Activated CD8-positive, alpha-beta T cell treated with anti-CD3 and anti-CD28 coated beads, Interleukin-2, amount 10 ng/mL, durations not matched to agents 7 days and 5 days (primary cell): ENCODE results near the gene TIPRL. TPM values are rescaled to one million over a fixed set of nuclear protein-coding genes. Genes with fewer than 3 reads are reported as not detected.

Experiments
- ATAC-seq: fragments of 150-1000 bp; cut with Tn5 transposase; one replicate; pipeline ENCODE4 v1.10.0; 2021; ENCODE audit warnings: moderate library complexity
- CTCF ChIA-PET: fragments of 350-600 bp; sonication (Branson Sonifier 250); formaldehyde crosslinking; loops from one replicate; lab custom pipeline; 2021; ENCODE audit warnings: antibody characterized with exemption; lab: Charles Lee
- POLR2A ChIA-PET: fragments of 350-600 bp; sonication (Branson Sonifier 250); formaldehyde crosslinking; loops from one replicate; lab custom pipeline; 2021; ENCODE audit warnings: antibody characterized with exemption; lab: Charles Lee
- DNase-seq: peaks from one replicate; pipeline ENCODE4 v3.0.0-alpha.2; 2020
- H3K27ac Mint-ChIP-seq: one replicate; pipeline ENCODE4 v1.8.0; 2021; ENCODE audit warnings: mild to moderate bottlenecking, mixed read lengths
- H3K27me3 Mint-ChIP-seq: one replicate; pipeline ENCODE4 v1.8.0; 2021; ENCODE audit warnings: low read depth, mixed read lengths
- H3K36me3 Mint-ChIP-seq: one replicate; pipeline ENCODE4 v1.8.0; 2021; ENCODE audit warnings: low read depth, mixed read lengths
- H3K4me1 Mint-ChIP-seq: one replicate; pipeline ENCODE4 v1.8.0; 2021; ENCODE audit warnings: low read depth, mixed read lengths
- H3K4me3 Mint-ChIP-seq: one replicate; pipeline ENCODE4 v1.8.0; 2021; ENCODE audit warnings: mild to moderate bottlenecking, mixed read lengths
- H3K9me3 Mint-ChIP-seq: one replicate; pipeline ENCODE4 v1.8.0; 2022; ENCODE audit warnings: mixed read lengths; ENCODE audit not compliant: insufficient read depth
- total RNA-seq, 2 experiments: library from RNA; stranded (reverse); gene quantifications; one replicate each; pipeline ENCODE4 v1.2.3, GENCODE V29; 2021

Gene TIPRL
- total RNA-seq, 2 experiments from 2014 or later, result 48.6 to 53.6 TPM

DNA sequence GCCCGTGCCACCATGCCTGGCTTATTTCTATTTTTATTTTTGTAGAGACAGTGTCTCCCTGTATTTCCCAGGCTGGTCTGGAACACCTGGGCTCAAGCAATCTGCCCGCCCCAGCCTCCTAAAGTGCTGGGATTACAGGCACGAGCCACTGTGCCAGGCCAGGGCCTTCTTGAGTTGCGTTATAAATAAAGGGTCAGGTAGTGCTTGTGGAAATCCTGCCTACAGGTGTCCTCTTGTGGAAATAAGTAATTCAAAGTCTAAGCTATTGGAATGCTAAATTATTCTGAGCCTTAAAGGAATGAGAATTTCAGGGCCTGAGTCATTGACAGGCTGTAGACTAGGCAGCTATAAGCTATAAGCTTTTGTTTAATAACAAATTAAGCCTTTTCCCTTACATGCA is 38.9 kb downstream of the TIPRL start:
- Mint-ChIP-seq H3K4me1 (no peaks in the 10 kb centered on the region), H3K36me3 (no peaks in the 10 kb centered on the region), H3K4me3 (no peak overlapping the region), H3K27me3 (peaks cover 3% of the 10 kb centered on the region), H3K27ac (no peak overlapping the region), H3K9me3 (no peaks in the 10 kb centered on the region)
- no peak for ATAC-seq
- no peak for DNase-seq
- CTCF ChIA-PET, result interaction anchor here (1.3 to 1.4 kb wide), 2 partner anchors 18 to 135 kb away, joined by 3 to 6 read pairs; no protein-coding TSS in a partner anchor
- POLR2A ChIA-PET, result interaction anchor here (0.7 to 1.0 kb wide), 2 partner anchors 8 to 9 kb away, joined by 3 to 4 read pairs; no protein-coding TSS in a partner anchor

DNA sequence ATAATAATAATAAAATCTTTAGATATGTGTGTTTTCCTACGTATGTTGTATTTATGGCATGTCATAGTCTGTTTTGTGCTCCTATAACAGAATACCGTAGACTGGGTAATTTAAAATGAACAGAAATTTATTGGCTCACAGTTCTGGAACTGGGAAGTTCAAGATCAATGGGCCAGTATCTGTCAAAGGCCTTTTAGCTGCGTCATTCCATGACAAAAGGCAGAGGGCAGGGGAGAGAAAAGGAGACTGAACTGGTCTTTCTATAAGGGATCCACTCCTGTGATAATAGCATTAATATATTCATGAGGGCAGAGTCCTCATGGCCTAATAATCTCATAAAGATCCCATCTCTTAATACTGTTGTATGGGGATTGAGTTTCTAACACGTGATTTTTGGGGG is 39.9 kb downstream of the TIPRL start:
- no peaks in the 10 kb centered on the region for H3K4me1 Mint-ChIP-seq
- POLR2A ChIA-PET, result interaction anchor here (0.7 to 1.0 kb wide), 2 partner anchors 8 to 9 kb away, joined by 3 to 4 read pairs; no protein-coding TSS in a partner anchor
- DNase-seq, result no peak
- peaks cover 6% of the 10 kb centered on the region for H3K27me3 Mint-ChIP-seq
- no peak overlapping the region for H3K4me3 Mint-ChIP-seq
- no peaks in the 10 kb centered on the region for H3K36me3 Mint-ChIP-seq
- CTCF ChIA-PET, result interaction anchor here (1.3 to 1.4 kb wide), 2 partner anchors 17 to 136 kb away, joined by 3 to 6 read pairs; no protein-coding TSS in a partner anchor
- no peak overlapping the region for H3K27ac Mint-ChIP-seq
- no peak for ATAC-seq
- H3K9me3 Mint-ChIP-seq, result no peaks in the 10 kb centered on the region

DNA sequence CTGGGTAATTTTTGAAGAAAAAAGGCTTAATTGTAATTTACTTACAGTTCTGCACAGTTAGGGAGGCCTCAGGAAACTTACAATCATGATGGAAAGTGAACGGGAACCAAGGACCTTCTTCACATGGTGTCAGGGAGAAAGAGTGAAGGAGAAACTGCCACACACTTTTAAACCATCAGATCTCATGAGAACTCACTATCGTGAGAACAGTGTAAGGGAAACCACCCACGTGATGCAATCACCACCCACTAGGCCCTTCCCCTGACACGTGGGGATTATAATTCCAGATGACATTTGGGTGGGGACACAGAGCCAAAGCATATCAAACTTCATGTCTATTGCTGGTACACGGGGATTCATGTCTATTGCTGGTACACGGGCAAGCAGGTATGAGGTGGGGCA is 41.7 kb downstream of the TIPRL start:
- H3K27ac Mint-ChIP-seq, result no peak overlapping the region
- no peaks in the 10 kb centered on the region for H3K36me3 Mint-ChIP-seq
- no peak overlapping the region for H3K4me3 Mint-ChIP-seq
- no peaks in the 10 kb centered on the region for H3K9me3 Mint-ChIP-seq
- ChIA-PET CTCF (interaction anchor here (1.5 kb wide), 1 partner anchor 15 kb away, joined by 5 read pairs; no protein-coding TSS in a partner anchor), POLR2A (no interaction called here)
- H3K4me1 Mint-ChIP-seq, result peaks cover 14% of the 10 kb centered on the region
- DNase-seq (no peak), ATAC-seq (no peak)
- H3K27me3 Mint-ChIP-seq, result peaks cover 3% of the 10 kb centered on the region

DNA sequence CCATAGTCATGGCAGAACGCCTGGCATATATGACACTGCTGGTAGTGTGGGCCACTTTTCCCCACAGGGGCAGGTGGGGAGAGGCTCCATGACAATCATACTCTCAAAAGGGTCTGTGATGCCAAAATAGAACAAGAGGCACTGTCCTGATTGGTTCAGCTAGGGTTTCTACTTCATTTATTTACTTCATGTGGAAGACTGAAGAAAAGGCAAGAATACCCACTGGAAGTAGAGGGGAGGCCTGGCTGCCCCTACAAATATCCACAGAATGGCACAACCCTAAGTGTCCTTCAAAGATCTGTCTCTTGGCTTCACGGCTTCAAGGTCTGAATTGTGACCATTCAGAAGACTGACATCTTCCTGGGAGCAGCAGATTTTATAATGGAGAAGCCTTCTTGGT is 42.5 kb downstream of the TIPRL start:
- Mint-ChIP-seq H3K4me1 (peaks cover 16% of the 10 kb centered on the region), H3K27ac (no peak overlapping the region), H3K27me3 (peaks cover 3% of the 10 kb centered on the region), H3K36me3 (no peaks in the 10 kb centered on the region), H3K9me3 (no peaks in the 10 kb centered on the region), H3K4me3 (no peak overlapping the region)
- no peak for DNase-seq
- ChIA-PET CTCF (interaction anchor here (1.5 kb wide), 1 partner anchor 14 kb away, joined by 5 read pairs; no protein-coding TSS in a partner anchor), POLR2A (no interaction called here)
- ATAC-seq, result no peak

DNA sequence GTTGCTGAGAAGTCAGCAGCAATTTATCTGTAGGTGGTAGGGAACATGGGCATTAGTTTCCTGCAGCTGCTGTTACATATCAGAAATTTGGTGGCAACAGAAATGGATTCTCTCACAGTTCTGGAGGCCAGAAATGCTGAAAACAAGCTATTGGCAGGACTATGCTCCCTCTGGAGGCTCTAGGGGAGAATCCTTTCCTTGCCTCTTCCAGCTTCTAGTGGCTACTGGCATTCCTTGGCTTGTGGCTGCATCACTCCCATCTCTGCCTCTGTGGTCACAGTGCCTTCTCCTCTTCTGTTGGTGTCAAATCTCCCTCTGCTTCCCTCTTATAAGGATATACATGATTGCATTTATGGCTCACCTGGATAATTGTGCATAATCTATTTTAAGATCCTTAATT is 44.5 kb downstream of the TIPRL start:
- H3K27ac Mint-ChIP-seq, result no peak overlapping the region
- peaks cover 29% of the 10 kb centered on the region for H3K4me1 Mint-ChIP-seq
- ATAC-seq, result no peak
- DNase-seq, result no peak
- peaks cover 3% of the 10 kb centered on the region for H3K27me3 Mint-ChIP-seq
- CTCF ChIA-PET, result no interaction called here
- H3K9me3 Mint-ChIP-seq, result no peaks in the 10 kb centered on the region
- H3K4me3 Mint-ChIP-seq, result no peak overlapping the region
- POLR2A ChIA-PET, result no interaction called here
- peaks cover 14% of the 10 kb centered on the region for H3K36me3 Mint-ChIP-seq

DNA sequence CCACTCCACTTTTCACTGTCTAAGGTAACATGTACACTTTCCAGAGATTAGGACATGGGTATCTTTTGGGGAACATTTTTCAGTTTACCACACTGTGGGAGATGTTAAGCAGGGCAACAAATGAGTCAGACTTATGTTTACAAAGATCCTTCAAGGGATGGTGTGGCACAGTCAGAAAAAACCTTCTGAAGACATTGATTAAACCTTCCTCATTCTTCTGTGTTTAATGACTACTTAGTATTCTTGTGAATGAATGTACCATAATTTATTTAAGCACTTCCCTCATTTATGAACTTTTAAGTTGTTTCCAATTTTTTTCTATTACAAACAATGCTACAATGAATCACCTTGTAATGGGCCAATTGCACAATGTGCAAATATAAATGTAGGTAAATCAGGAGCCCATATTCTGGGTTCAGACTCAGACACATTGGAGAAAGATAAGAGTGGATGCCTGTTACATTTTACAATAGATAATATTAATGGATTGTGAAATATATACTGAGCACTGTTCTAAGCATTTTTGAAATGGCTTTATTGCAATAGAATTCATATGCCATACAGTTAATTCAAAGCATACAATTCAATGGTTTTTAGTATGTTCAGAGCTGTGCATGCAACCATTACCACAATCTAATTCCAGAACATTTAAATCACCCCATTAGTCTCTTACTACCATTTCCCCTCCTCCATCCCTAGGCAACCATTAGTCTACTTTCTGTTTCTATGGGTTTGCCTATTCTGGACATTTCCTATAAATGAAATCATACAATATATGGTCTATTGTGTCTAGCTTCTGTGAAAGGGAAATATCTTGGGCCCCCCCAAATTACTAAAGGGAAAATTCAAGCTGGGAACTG is 45.1 kb downstream of the TIPRL start:
- Mint-ChIP-seq H3K27me3 (peaks cover 3% of the 10 kb centered on the region), H3K27ac (no peak overlapping the region), H3K4me1 (peaks cover 36% of the 10 kb centered on the region), H3K36me3 (peaks cover 21% of the 10 kb centered on the region), H3K4me3 (no peak overlapping the region), H3K9me3 (no peaks in the 10 kb centered on the region)
- ChIA-PET CTCF (interaction anchor here (2.4 to 4.4 kb wide), 2 partner anchors 11 to 119 kb away, joined by 13 to 70 read pairs; no protein-coding TSS in a partner anchor), POLR2A (no interaction called here)
- ATAC-seq (no peak), DNase-seq (no peak)

DNA sequence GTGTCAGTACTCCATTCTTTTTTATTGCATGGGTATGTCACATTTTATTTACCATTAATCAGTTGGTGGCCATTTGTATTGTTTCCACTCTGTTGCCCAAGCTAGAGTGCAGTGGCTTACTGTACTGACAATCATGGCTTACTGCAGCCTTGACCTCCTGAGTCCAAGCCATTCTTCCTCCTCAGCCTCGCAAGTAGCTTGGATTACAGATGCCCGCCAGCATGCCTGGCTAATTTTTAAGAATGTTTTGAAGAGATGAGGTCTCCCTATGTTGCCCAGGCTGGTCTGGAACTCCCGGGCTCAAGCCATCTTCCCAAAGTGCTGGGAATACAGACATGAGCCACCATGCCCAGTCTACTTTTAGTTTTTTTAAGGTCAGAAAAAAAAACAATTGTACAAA is 46.2 kb downstream of the TIPRL start:
- H3K4me1 Mint-ChIP-seq, result peaks cover 46% of the 10 kb centered on the region
- DNase-seq, result no peak
- H3K36me3 Mint-ChIP-seq, result peaks cover 31% of the 10 kb centered on the region
- H3K9me3 Mint-ChIP-seq, result no peaks in the 10 kb centered on the region
- no peak for ATAC-seq
- H3K4me3 Mint-ChIP-seq, result peak overlapping the region; percentile 86
- CTCF ChIA-PET, result interaction anchor here (0.6 to 4.4 kb wide), 5 partner anchors 10 to 532 kb away, joined by 3 to 70 read pairs (median 4); no protein-coding TSS in a partner anchor
- H3K27ac Mint-ChIP-seq, result no peak overlapping the region
- H3K27me3 Mint-ChIP-seq, result peaks cover 3% of the 10 kb centered on the region
- POLR2A ChIA-PET, result interaction anchor here (1.8 to 4.0 kb wide), 3 partner anchors 10 to 288 kb away, joined by 13 to 24 read pairs (median 19); partner anchors contain the start of genes DCAF6, MPC2 and TIPRL

DNA sequence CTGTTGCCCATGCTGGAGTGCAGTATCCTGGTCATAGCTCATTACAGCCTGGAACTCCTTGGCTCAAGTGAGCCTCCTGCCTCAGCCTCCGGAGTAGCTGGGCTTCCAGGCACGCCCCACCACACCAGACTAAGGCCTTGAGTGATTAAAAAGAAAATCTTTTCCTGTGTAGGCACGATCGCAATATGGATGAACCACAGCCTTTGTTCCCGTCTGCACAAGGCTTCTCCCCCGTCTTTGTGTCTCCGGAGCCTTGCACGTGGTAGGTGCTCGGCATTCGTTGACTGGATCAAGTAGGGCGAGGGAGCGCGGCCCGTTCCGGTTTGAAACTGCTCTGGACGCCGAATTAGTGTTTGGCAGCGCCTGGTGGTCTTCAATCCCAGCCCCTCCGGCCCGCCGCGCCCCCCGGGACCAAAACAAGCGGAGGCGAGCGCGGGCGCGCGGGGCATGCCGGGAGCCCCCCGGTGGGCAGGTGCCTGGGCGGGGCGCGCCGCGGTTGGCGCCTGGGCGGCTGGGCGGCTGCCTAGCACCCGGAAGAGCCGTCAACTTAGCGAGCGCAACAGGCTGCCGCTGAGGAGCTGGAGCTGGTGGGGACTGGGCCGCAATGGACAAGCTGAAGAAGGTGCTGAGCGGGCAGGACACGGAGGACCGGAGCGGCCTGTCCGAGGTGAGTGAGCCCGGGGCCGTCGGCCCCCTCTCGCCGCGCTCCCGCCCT is 46.9 kb downstream of the TIPRL start, which contains the start of gene SFT2D2:
TSS of gene SFT2D2 (plus strand) at position 529 of the 715 bp plus-strand sequence. CDS start at position 605, 76 bp downstream.
- Mint-ChIP-seq H3K27me3 (peaks cover 3% of the 10 kb centered on the region), H3K4me1 (peaks cover 46% of the 10 kb centered on the region), H3K27ac (peak within 1 kb of the TSS; percentile 82), H3K36me3 (peaks cover 32% of the 10 kb centered on the region), H3K4me3 (peak within 1 kb of the TSS; percentile 86), H3K9me3 (no peaks in the 10 kb centered on the region)
- DNase-seq (peak; percentile 84), ATAC-seq (peak; percentile 98)
- POLR2A ChIA-PET, result interaction anchor here (0.7 to 4.0 kb wide), 13 partner anchors 10 to 1254 kb away, joined by 3 to 24 read pairs (median 3); partner anchors contain the start of genes DCAF6, MPC2 and TIPRL
- CTCF ChIA-PET, result interaction anchor here (0.6 to 4.4 kb wide), 11 partner anchors 10 to 532 kb away, joined by 3 to 70 read pairs (median 4); partner anchors contain the start of gene TIPRL

DNA sequence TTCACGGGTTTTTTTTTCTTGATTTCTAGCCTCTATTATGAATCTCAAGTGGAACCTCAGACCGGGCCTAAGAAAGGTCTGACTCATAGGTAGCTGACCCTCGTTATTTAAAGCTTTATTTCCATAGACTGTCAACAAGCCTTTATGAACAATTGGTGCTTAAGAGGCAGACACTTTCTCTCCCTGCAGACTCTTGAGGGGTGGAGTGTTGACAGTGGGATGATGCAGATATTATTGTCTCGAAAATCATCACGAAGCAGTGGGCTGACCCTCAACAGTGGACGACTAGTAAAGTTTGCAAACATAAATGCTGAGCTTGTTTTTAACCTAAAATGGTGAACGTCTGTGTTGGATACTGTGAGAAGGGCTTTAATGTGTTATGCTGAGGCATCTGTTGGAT is 48.9 kb downstream of the TIPRL start:
- H3K27ac Mint-ChIP-seq, result no peak overlapping the region
- peaks cover 49% of the 10 kb centered on the region for H3K36me3 Mint-ChIP-seq
- DNase-seq (no peak), ATAC-seq (no peak)
- H3K9me3 Mint-ChIP-seq, result no peaks in the 10 kb centered on the region
- H3K4me1 Mint-ChIP-seq, result peaks cover 46% of the 10 kb centered on the region
- POLR2A ChIA-PET, result interaction anchor here (0.9 to 4.0 kb wide), 3 partner anchors 8 to 48 kb away, joined by 3 to 19 read pairs (median 4); partner anchors contain the start of gene TIPRL
- H3K4me3 Mint-ChIP-seq, result peak overlapping the region; percentile 86
- CTCF ChIA-PET, result interaction anchor here (1.1 to 4.4 kb wide), 3 partner anchors 8 to 94 kb away, joined by 3 to 70 read pairs (median 10); no protein-coding TSS in a partner anchor
- peaks cover 3% of the 10 kb centered on the region for H3K27me3 Mint-ChIP-seq

DNA sequence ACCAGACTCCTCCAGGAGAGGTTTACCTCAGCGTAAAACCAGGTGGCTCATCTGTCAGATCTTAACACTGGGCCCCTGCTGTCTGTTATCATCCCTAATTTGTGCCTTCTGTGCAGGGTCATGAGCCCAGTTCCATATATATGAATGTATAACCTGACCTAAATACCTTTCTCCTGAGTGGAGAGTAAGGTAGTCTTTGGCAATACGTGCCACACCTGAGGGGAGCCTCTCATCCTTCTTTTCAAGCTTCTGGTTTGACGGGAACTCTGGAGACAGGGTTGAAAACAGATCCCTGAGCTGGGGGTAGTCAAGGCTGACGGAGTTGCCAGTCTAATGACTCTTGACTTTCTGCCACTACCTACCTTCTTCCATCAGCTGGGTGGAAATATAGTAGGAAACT is 51.1 kb downstream of the TIPRL start:
- H3K4me1 Mint-ChIP-seq, result peaks cover 47% of the 10 kb centered on the region
- no peaks in the 10 kb centered on the region for H3K9me3 Mint-ChIP-seq
- ATAC-seq, result no peak
- no peaks in the 10 kb centered on the region for H3K27me3 Mint-ChIP-seq
- CTCF ChIA-PET, result interaction anchor here (1.2 to 1.9 kb wide), 2 partner anchors 50 to 113 kb away, joined by 3 to 4 read pairs; no protein-coding TSS in a partner anchor
- H3K36me3 Mint-ChIP-seq, result peaks cover 69% of the 10 kb centered on the region
- no peak for DNase-seq
- POLR2A ChIA-PET, result no interaction called here
- H3K27ac Mint-ChIP-seq, result no peak overlapping the region
- H3K4me3 Mint-ChIP-seq, result no peak overlapping the region

DNA sequence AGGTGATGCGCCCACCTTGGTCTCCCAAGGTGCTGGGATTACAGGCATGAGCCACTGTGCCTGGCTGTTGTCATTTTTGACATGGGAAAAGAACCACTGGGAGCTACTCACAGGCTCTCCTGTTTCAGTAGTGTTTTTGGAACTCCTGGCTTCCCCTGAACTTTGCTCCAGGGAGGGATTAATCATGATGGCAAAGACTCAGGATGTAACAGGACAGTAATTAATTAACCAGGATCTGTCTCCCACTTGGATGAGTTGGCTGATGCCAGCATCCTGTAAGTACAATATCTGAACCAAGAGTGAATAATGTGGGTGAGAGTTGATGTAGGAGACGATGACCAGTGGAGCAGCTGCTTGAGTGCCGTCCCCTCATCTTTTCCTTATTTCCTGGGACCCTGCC is 51.9 kb downstream of the TIPRL start:
- H3K27ac Mint-ChIP-seq, result no peak overlapping the region
- ATAC-seq (no peak), DNase-seq (no peak)

More for the DNA sequence above, 51.9 kb downstream of the TIPRL start:
- H3K4me1 Mint-ChIP-seq, result peaks cover 47% of the 10 kb centered on the region
- no peaks in the 10 kb centered on the region for H3K9me3 Mint-ChIP-seq
- ChIA-PET POLR2A (no interaction called here), CTCF (interaction anchor here (0.7 kb wide), 1 partner anchor 91 kb away, joined by 3 read pairs; no protein-coding TSS in a partner anchor)
- no peaks in the 10 kb centered on the region for H3K27me3 Mint-ChIP-seq
- peaks cover 75% of the 10 kb centered on the region for H3K36me3 Mint-ChIP-seq
- H3K4me3 Mint-ChIP-seq, result no peak overlapping the region
